IMR-90 (cell line): ENCODE data around the gene LEPROT. TPM values are rescaled to one million over a fixed set of nuclear protein-coding genes. Genes with fewer than 3 reads are reported as not detected.

Experiments
- ATAC-seq: fragments of 200-7000 bp; cut with Tn5 transposase; 2 replicates; pipeline ENCODE4 v1.9.1; 2020; ENCODE audit warnings: low read depth, mild to moderate bottlenecking, moderate library complexity
- BruUV-seq: library from RNA; stranded (reverse); fragments of 400-500 nt; replicated peaks from 2 replicates; lab custom pipeline; 2021; lab: Mats Ljungman, UMichigan
- CTCF ChIA-PET: fragments of 300-600 bp; formaldehyde crosslinking; extraction: SDS; loops from one replicate; lab custom pipeline; 2021; ENCODE audit warnings: antibody characterized with exemption; lab: Yijun Ruan, JAX
- POLR2A ChIA-PET: fragments of 300-600 bp; sonication (Branson Sonifier 250); formaldehyde crosslinking; loops from one replicate; lab custom pipeline; 2022; ENCODE audit warnings: antibody characterized with exemption; ENCODE audit not compliant: unreplicated experiment; lab: Charles Lee
- DNase-seq: peaks from one replicate; pipeline ENCODE4 v3.0.0; 2013
- H2AFZ ChIP-seq: replicated peaks from 2 replicates; pipeline ENCODE3; 2013; ENCODE audit warnings: low read length, mild to moderate bottlenecking; ENCODE audit not compliant: poor library complexity
- H2AK5ac ChIP-seq: 2 replicates; pipeline ENCODE4 v1.6.1; 2013; ENCODE audit warnings: low read depth, low read length, inconsistent platforms
- H2AK9ac ChIP-seq: replicated peaks from 2 replicates; pipeline ENCODE3; 2013; ENCODE audit warnings: mild to moderate bottlenecking, low read depth, low read length, moderate library complexity; ENCODE audit not compliant: poor library complexity
- H2BK120ac ChIP-seq: 2 replicates; pipeline ENCODE4 v1.6.1; 2013; ENCODE audit warnings: low read depth, low read length, inconsistent platforms
- H2BK15ac ChIP-seq: 3 replicates; pipeline ENCODE4 v1.6.1; 2013; ENCODE audit warnings: low read depth, low read length, inconsistent platforms
- H2BK20ac ChIP-seq: 2 replicates; pipeline ENCODE4 v1.6.1; 2013; ENCODE audit warnings: low read depth, mild to moderate bottlenecking, inconsistent platforms, low read length, moderate library complexity
- H2BK5ac ChIP-seq: 2 replicates; pipeline ENCODE4 v1.6.1; 2013; ENCODE audit warnings: mild to moderate bottlenecking, low read depth, low read length, inconsistent platforms; ENCODE audit not compliant: poor library complexity, severe bottlenecking
- H3K14ac ChIP-seq: replicated peaks from 2 replicates; pipeline ENCODE4 v1.6.1; 2013; ENCODE audit warnings: low read depth, low read length, inconsistent platforms
- H3K18ac ChIP-seq: 2 replicates; pipeline ENCODE4 v1.6.1; 2013; ENCODE audit warnings: low read depth, low read length, control low read depth
- H3K23ac ChIP-seq: 2 replicates; pipeline ENCODE4 v1.6.1; 2013; ENCODE audit warnings: low read depth, low read length, inconsistent platforms
- H3K27ac ChIP-seq: 2 replicates; pipeline ENCODE4 v1.5.1; 2013; ENCODE audit warnings: mild to moderate bottlenecking, control low read depth, low read length; ENCODE audit not compliant: insufficient read depth
- H3K27me3 ChIP-seq: 2 replicates; pipeline ENCODE4 v1.6.1; 2013; ENCODE audit warnings: low read length; ENCODE audit not compliant: control insufficient read depth, insufficient read depth
- H3K36me3 ChIP-seq: 2 replicates; pipeline ENCODE4 v1.6.1; 2013; ENCODE audit warnings: low read length, mixed read lengths; ENCODE audit not compliant: control insufficient read depth, insufficient read depth
- H3K4ac ChIP-seq: 2 replicates; pipeline ENCODE4 v1.6.1; 2013; ENCODE audit warnings: low read depth, low read length, inconsistent platforms
- H3K4me1 ChIP-seq: 2 replicates; pipeline ENCODE4 v1.6.1; 2013; ENCODE audit warnings: low read length, mixed read lengths; ENCODE audit not compliant: control insufficient read depth, insufficient read depth
- H3K4me2 ChIP-seq: 2 replicates; pipeline ENCODE4 v1.6.1; 2013; ENCODE audit warnings: low read depth, mild to moderate bottlenecking, control low read depth, low read length, moderate library complexity
- H3K4me3 ChIP-seq: 2 replicates; pipeline ENCODE4 v1.5.1; 2013; ENCODE audit warnings: low read depth, mild to moderate bottlenecking, control low read depth, low read length, moderate library complexity; ENCODE audit not compliant: insufficient read depth
- H3K56ac ChIP-seq: 2 replicates; pipeline ENCODE4 v1.6.1; 2013; ENCODE audit warnings: low read length, inconsistent platforms; ENCODE audit not compliant: insufficient read depth; ENCODE audit errors: extremely low read depth
- H3K79me1 ChIP-seq, 2 experiments: 2 replicates each; pipeline ENCODE4 v1.6.1; 2013; ENCODE audit warnings: low read length in 2 of 2, inconsistent platforms in 1 of 2, low read depth in 1 of 2
- H3K9ac ChIP-seq: 2 replicates; pipeline ENCODE4 v1.6.1; 2013; ENCODE audit warnings: low read depth, low read length, control low read depth
- H3K9me1 ChIP-seq: 2 replicates; pipeline ENCODE4 v1.6.1; 2013; ENCODE audit warnings: low read length, inconsistent platforms; ENCODE audit not compliant: insufficient read depth
- H3K9me3 ChIP-seq: 2 replicates; pipeline ENCODE4 v1.6.1; 2013; ENCODE audit warnings: low read length; ENCODE audit not compliant: control insufficient read depth, insufficient read depth
- H4K20me1 ChIP-seq: 2 replicates; pipeline ENCODE4 v1.6.1; 2013; ENCODE audit warnings: low read length, inconsistent platforms; ENCODE audit not compliant: insufficient read depth
- H4K5ac ChIP-seq: 2 replicates; pipeline ENCODE4 v1.6.1; 2013; ENCODE audit warnings: mild to moderate bottlenecking, low read depth, low read length, control low read depth
- H4K8ac ChIP-seq, 2 experiments: 2 replicates each; pipeline ENCODE4 v1.6.1; 2013; ENCODE audit warnings: low read depth in 2 of 2, low read length in 2 of 2, control low read depth in 1 of 2, inconsistent platforms in 1 of 2
- H4K91ac ChIP-seq: 2 replicates; pipeline ENCODE4 v1.6.1; 2013; ENCODE audit warnings: low read depth, low read length, inconsistent platforms; ENCODE audit not compliant: insufficient read depth
- BHLHE40 ChIP-seq: fragments of 150-350 bp; IDR thresholded peaks from 2 replicates; pipeline ENCODE4 v1.6.1; 2016; ENCODE audit warnings: mild to moderate bottlenecking, low read depth, low read length
- CEBPB ChIP-seq: IDR thresholded peaks from 2 replicates; pipeline ENCODE4 v1.6.1; 2012; ENCODE audit warnings: low read depth, low read length, improper control_type of control experiment
- MXI1 ChIP-seq: IDR thresholded peaks from 2 replicates; pipeline ENCODE4 v1.6.1; 2012; ENCODE audit warnings: low read depth, mild to moderate bottlenecking, low read length, moderate library complexity, borderline replicate concordance
- NFE2L2 ChIP-seq: fragments of 150-350 bp; IDR thresholded peaks from 2 replicates; pipeline ENCODE4 v1.6.1; 2016; ENCODE audit warnings: low read depth, mild to moderate bottlenecking, low read length
- SMC3 ChIP-seq: fragments of 150-350 bp; IDR thresholded peaks from 2 replicates; pipeline ENCODE4 v1.6.1; 2016; ENCODE audit warnings: low read depth, mild to moderate bottlenecking, antibody characterized with exemption, low read length, moderate library complexity
- WGBS, 2 experiments: methylation state at CpG; one replicate each; pipeline versions ENCODE4 v1.1.5 to v1.1.7; 2013; ENCODE audit warnings: missing lambda C conversion rate in 2 of 2; ENCODE audit not compliant: insufficient read length in 1 of 2; ENCODE audit errors: extremely low coverage in 2 of 2; 5-methylcytosine and 5-hydroxymethylcytosine counted together
- dilution Hi-C: fragments of 300-500 bp; cut with HindIII; formaldehyde crosslinking; loops from one replicate; pipeline ENCODE4 v1.14.3; 2018; ENCODE audit warnings: low sequenced_read_pairs; ENCODE audit not compliant: unreplicated experiment
- in situ Hi-C: fragments of 300-500 bp; cut with MboI; formaldehyde crosslinking; loops from 3 replicates; pipeline ENCODE4 v1.14.3; 2019; ENCODE audit warnings: low sequenced_read_pairs, inconsistent platforms, mixed read lengths
- intact Hi-C: fragments of 100-400 bp; cut with micrococcal nuclease; formaldehyde crosslinking; loops from 2 replicates; pipeline ENCODE4 v1.10.0; 2022
- polyA plus RNA-seq, 3 experiments: library from polyadenylated mRNA; depleted of rRNA; stranded (reverse); fragments of >200 nt; gene quantifications; 2 replicates each; pipeline ENCODE4 v1.2.3, GENCODE V29; 2012; ENCODE audit warnings: low replicate concordance in 1 of 3
- total RNA-seq: library from RNA; depleted of rRNA; stranded (reverse); fragments of >200 nt; gene quantifications from 2 replicates; pipeline ENCODE4 v1.2.3, GENCODE V29; 2012
- TF ChIP-seq, protein P1 (sequence below): conservative IDR thresholded peaks from 2 replicates; pipeline ENCODE4 v1.5.1; 2012; ENCODE audit warnings: mild to moderate bottlenecking, low read depth, low read length, improper control_type of control experiment

The LEPROT gene
- total and polyA plus RNA-seq, 2 of the 4 experiments (the other 2 are of a cell fraction), result 21.0 to 40.2 TPM

DNA sequence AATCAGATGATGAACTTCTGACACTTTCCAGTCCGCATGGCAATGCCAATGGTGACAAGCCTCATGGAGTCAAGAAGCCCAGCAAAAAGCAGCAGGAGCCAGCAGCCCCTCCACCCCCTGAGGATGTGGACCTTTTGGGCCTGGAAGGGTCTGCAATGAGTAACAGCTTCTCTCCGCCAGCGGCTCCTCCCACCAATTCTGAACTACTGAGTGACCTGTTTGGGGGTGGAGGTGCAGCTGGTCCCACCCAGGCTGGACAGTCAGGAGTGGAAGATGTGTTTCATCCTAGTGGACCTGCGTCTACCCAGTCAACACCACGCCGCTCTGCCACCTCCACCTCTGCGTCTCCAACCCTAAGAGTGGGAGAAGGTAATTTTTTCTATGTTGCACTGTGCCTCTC is 28.0 kb upstream of the LEPROT start:
- Histone ChIP-seq H2BK5ac (no peak overlapping the region), H2BK15ac (no peak overlapping the region), H3K18ac (no peak overlapping the region), H4K20me1 (no peaks in the 10 kb centered on the region), H2BK120ac (no peak overlapping the region), H3K4ac (no peak overlapping the region), H3K27ac (no peak overlapping the region), H4K5ac (no peak overlapping the region), H3K4me3 (no peak overlapping the region), H4K91ac (no peak overlapping the region), H3K36me3 (no peaks in the 10 kb centered on the region), H3K9ac (no peak overlapping the region), H3K9me1 (no peaks in the 10 kb centered on the region), H3K4me1 (no peaks in the 10 kb centered on the region), H2AK5ac (no peak overlapping the region), H3K14ac (no peak overlapping the region), H2AK9ac (no peak overlapping the region), H3K4me2 (no peak overlapping the region), H3K56ac (no peak overlapping the region), H2AFZ (no peak overlapping the region), H2BK20ac (no peak overlapping the region), H3K9me3 (no peaks in the 10 kb centered on the region), H3K79me1 (no peaks in the 10 kb centered on the region), H4K8ac (no peak overlapping the region), H3K27me3 (no peaks in the 10 kb centered on the region), H3K23ac (no peak overlapping the region)
- intact Hi-C loops, result no loop called here
- in situ Hi-C loops, result no loop called here
- no TSS peak for BruUV-seq
- ATAC-seq (no peak), DNase-seq (no peak)
- TF ChIP-seq MXI1 (no peak), CEBPB (no peak), BHLHE40 (no peak), SMC3 (no peak), NFE2L2 (no peak)
- TF ChIP-seq, protein P1, sequence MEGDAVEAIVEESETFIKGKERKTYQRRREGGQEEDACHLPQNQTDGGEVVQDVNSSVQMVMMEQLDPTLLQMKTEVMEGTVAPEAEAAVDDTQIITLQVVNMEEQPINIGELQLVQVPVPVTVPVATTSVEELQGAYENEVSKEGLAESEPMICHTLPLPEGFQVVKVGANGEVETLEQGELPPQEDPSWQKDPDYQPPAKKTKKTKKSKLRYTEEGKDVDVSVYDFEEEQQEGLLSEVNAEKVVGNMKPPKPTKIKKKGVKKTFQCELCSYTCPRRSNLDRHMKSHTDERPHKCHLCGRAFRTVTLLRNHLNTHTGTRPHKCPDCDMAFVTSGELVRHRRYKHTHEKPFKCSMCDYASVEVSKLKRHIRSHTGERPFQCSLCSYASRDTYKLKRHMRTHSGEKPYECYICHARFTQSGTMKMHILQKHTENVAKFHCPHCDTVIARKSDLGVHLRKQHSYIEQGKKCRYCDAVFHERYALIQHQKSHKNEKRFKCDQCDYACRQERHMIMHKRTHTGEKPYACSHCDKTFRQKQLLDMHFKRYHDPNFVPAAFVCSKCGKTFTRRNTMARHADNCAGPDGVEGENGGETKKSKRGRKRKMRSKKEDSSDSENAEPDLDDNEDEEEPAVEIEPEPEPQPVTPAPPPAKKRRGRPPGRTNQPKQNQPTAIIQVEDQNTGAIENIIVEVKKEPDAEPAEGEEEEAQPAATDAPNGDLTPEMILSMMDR, result no peak
- ChIA-PET CTCF (interaction anchor here (0.8 kb wide), 1 partner anchor 176 kb away, joined by 3 read pairs; no protein-coding TSS in a partner anchor), POLR2A (no interaction called here)
- dilution Hi-C loops, result no loop called here
- WGBS, 2 experiments, result 71% methylated on average over 1 of the region's 7 CpGs; no CpG with 5 or more reads in 1 of the 2 experiments
